LNCaP clone FGC (cell line): ENCODE measurements around the gene DRD4.
"Not testable (repeated sequence)": the region's sequence is repeated elsewhere in the genome, so short reads cannot be mapped to it uniquely, and the experiment has no call there.

ENCODE experiments used
- DNase-seq: peaks from one replicate; pipeline ENCODE4 v3.0.0-alpha.2; 2011; ENCODE audit warnings: low read depth
- H3K4me3 ChIP-seq: 2 replicates; pipeline ENCODE4 v1.5.1; 2011; ENCODE audit warnings: mild to moderate bottlenecking, low read depth, low read length, control low read depth
- TF ChIP-seq, protein P1 (sequence below): IDR thresholded peaks from 2 replicates; pipeline ENCODE4 v1.5.1; 2012; ENCODE audit warnings: mild to moderate bottlenecking; ENCODE audit not compliant: control insufficient read depth, insufficient read depth; ENCODE audit errors: extremely low read depth

The DRD4 gene

GRCh38 chr11:646214-646613 is 9.1 kb downstream of the DRD4 start:
- TF ChIP-seq, protein P1, sequence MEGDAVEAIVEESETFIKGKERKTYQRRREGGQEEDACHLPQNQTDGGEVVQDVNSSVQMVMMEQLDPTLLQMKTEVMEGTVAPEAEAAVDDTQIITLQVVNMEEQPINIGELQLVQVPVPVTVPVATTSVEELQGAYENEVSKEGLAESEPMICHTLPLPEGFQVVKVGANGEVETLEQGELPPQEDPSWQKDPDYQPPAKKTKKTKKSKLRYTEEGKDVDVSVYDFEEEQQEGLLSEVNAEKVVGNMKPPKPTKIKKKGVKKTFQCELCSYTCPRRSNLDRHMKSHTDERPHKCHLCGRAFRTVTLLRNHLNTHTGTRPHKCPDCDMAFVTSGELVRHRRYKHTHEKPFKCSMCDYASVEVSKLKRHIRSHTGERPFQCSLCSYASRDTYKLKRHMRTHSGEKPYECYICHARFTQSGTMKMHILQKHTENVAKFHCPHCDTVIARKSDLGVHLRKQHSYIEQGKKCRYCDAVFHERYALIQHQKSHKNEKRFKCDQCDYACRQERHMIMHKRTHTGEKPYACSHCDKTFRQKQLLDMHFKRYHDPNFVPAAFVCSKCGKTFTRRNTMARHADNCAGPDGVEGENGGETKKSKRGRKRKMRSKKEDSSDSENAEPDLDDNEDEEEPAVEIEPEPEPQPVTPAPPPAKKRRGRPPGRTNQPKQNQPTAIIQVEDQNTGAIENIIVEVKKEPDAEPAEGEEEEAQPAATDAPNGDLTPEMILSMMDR = no peak
- no peak overlapping the region for H3K4me3 ChIP-seq
- no peak for DNase-seq

DNA sequence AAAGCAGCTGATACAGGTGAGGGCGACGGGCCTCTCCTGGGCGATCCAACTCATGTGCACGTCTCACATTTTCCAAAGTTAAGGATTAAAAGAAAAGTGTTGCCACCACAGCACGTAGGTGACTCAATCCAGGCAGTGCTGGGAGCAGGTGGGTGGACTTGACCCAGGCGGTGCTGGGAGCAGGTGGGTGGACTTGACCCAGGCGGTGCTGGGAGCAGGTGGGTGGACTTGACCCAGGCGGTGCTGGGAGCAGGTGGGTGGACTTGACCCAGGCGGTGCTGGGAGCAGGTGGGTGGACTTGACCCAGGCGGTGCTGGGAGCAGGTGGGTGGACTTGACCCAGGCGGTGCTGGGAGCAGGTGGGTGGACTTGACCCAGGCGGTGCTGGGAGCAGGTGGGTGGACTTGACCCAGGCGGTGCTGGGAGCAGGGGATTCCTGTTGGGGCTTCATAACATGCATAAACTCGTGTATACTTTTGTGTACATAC is 10.6 kb downstream of the DRD4 start:
- H3K4me3 ChIP-seq, DNase-seq: not testable (repeated sequence)

DNA sequence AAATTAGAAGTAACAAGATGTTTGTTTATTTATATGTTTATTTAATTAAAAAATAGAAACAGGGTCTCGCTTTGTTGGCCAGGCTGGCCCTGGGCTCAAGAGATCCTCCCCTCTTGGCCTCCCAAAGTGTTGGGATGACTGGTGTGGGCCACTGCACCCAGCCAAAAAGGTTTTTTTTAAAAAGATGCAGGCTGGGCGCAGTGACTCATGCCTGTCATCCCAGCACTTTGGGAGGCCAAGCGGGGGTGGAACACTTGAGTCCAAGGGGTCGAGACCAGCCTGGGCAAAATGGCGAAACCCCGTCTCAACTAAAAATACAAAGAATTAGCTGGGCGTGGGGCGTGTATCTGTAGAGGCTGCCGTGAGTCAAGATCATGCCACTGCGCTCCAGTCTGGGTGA is 13.4 kb downstream of the DRD4 start:
- no peak overlapping the region for H3K4me3 ChIP-seq
- TF ChIP-seq, protein P1 = no peak
- DNase-seq = no peak

DNA sequence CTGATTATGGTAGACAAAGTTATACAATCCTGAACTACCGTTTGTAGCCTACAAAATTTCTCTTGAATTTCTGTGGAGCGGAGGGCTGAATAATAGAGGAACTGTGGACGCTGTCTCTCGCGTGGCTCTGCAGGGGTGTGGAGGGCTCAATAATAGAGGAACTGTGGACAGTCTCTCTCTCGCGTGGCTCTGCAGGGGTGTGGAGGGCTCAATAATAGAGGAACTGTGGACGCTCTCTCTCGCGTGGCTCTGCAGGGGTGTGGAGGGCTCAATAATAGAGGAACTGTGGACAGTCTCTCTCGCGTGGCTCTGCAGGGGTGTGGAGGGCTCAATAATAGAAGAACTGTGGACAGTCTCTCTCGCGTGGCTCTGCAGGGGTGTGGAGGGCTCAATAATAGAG is 16.1 kb downstream of the DRD4 start:
- DNase-seq, H3K4me3 ChIP-seq: not testable (repeated sequence)

DNA sequence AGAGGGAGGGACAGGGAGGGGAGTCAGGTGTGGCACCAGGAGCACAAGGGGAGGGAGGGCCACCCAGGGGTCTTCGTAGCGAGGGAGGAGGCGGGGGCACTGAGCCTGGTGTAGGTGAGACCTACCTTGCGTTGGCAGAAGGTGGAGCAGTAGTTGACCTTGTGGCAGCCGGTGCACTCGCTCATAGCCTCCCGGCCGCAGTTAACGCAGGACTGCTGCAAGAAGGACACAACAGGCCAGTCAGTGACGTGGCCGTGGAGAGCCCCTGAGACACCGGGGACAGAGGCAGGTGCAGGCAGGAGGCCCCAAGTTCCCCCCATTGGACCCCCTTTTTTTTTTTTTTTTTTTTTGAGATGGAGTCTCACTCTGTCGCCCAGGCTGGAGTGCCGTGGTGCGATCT is 16.8 kb downstream of the DRD4 start:
- no peak overlapping the region for H3K4me3 ChIP-seq
- TF ChIP-seq, protein P1 = no peak
- DNase-seq = no peak

DNA sequence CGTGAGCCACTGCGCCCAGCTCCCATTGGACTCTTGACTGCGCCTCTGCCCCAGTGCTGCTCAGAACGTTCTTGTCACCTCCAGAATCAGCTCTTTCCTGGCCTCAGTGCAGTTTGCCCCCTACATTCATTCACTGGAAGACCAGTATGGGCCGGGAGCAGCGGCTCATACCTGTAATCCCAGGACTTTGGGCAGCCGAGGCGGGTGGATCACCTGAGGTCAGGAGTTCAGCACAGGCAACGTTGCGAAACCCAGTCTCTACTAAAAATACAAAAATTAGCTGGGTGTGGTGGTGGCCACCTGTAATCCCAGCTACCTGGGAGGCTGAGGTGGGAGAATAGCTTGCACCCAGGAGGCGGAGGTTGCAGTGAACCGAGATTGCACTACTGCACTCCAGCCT is 17.4 kb downstream of the DRD4 start:
- DNase-seq, H3K4me3 ChIP-seq: not testable (repeated sequence)

DNA sequence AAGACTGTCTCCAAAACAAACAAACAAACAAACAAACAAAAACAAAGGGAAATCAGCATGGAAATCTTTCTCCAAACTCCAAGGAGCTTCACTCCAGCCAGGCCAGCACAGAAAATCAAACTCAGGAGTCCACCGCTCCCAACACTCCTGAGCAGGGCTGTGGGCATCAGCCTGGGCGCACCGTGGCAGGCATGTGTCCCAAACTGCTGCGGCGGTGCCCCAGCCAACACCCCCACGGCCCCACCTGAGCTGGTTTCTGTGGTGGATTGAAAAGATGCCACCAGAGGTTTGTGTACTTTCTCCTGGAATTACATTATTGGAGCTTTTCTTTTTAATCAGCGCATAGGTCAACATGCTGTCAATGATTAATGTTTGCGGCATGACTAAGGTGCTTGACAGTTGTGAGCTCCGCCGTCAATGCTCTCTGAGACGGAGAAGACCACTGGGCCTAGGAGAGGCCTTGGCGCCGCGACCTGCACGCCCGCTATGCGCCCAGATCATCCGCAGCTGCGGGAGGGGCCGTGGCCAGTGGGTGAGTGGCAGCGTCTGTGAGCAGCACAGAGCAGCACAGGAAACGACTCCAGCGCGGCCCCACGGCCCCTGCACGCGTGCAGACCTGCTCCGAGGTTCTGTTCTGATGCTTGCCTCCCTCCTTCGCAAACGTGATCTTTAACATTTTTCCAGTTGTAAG is 18.1 kb downstream of the DRD4 start:
- TF ChIP-seq, protein P1 = no peak
- DNase-seq = no peak
- H3K4me3 ChIP-seq = no peak overlapping the region

DNA sequence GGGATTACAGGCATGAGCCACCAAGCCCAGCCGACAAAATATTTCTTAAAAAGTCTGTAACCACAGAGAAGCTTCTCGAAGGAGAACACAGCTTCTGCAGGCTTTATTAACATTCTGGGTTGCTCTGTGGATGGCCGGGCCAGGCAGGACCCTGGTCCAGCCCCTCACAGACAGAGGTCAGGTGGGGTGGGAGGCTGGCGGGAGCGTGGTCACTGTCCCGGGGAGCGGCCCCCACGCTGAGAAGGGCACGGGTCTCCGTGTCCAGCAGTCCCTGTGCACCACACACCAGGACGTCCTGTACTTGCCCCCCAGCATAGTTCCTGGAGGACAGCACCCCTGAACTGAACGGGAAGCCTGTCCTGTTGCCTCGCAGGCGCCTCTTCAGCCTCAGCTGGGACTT is 19.4 kb downstream of the DRD4 start:
- no peak for DNase-seq
- TF ChIP-seq, protein P1 = no peak
- H3K4me3 ChIP-seq = no peak overlapping the region
